ENCODE measurements around the gene LIPT2.

Gene LIPT2

DNA sequence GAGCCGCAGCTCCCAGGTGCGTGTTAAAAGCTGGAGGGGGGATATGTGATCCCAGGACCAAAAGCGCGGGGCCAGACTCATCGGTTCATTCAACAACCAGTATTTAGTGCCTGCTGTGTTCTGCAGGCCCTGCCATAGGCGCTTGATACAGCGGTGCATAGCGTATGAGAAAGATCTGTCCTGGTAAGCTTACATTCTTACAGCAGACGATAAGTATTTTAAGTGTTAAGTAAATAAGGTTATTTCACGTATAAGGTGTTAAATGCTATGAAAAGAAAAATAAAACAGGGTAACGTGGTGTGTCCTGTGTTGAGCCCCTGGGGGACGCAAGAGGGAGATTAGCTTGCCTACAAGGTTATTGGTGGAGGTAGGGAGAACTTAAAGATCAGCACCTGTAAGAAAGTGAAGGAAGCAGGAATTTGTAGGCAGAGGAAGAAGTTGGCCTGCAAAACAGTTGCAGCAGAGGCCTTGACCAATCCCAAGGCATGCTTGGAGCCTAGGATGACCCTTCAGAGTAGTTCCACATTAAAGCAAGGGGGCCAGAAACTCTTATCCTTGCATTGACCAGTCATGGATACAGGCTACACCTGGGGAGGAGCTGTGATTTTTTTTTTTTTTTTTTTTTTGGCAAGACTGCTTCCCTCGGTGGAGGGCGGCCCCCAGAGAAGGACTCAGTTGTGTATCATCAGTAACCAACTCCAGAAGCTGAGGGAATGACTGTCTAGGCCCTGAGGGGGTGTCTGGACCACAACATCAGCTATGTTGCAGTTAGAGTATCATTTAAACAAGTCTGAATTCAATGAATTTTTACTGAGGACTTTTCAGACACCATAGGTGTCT, 487 bp upstream of the LIPT2 start:
- DNase-seq: peak; percentile 94

DNA sequence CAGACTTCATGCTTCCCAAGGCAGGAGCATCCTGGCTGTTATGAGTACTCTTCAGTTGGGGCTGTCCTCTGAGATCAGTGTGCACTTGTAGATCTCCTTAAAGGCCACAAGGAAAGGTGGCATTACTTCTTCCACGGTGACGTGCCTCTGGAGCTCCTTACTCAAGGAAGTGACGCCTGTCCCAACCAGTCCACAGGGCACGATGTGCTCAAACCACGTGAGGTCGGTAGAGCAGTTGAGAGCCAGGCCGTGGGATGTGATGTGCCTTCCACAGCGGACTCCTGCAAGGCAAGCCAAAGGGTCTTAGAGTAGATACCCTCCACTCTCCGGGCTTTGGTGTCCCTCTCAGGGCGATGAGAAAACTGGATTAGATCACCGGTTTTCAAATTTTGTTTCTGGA, 1.4 kb downstream of the LIPT2 start:
- DNase-seq: no peak

DNA sequence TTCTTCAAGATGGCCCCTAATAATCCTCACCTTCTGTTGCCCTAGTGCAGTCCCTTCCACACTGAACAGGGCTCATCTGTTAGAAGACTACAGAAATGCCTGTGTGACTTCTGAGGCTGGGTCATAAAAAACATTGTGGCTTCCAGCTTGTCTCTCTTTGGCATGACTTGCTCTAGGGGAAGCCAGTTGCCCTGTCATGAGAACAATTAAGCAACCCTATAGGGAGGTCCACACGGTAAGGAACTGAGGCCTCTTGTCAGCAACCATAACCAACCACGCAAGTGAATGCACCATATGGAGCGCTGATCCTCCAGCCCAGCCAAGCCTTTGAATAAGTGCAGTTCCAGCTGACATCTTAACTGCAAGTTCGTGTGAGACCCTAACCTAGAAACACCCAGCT, 2.6 kb downstream of the LIPT2 start:
- DNase-seq: no peak

DNA sequence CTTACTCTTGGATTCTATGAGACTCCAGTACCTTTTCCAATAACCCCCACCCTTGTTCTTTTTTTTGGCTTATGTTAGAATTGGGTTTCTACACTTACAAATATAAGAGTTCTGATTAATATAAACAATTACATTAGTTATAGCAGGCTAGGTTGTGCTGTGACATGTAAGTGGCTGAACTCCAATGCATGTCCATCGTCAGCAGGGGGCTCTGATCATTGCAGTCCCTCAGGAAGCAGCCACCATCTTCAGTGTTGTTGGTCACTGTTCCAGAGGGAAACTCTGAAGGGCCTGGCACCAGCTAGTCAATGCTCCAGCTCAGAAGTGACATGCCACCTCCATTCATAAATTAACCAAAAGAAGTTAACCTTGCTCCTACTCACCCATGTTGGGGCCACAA, 5.6 kb downstream of the LIPT2 start:
- peak; percentile 21 for DNase-seq

DNA sequence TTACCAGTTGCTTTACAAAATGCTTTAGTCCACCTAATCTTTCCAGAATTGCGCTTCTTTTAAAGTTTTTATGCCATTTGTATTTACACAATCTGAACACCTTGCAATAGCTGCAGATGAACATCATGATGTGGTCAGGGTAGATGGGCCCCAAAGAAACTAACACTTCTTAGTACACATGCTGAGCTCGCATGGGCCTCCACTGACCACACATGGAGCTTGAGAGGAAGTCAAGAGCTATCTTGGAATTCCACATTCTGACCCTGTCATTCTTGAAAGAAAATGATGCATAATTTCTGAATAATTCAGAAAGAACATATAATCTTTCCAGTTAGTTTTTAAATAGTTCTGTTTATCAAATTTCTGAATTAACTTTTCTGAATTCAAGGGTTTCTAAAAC, 7.7 kb downstream of the LIPT2 start:
- no peak for DNase-seq

DNA sequence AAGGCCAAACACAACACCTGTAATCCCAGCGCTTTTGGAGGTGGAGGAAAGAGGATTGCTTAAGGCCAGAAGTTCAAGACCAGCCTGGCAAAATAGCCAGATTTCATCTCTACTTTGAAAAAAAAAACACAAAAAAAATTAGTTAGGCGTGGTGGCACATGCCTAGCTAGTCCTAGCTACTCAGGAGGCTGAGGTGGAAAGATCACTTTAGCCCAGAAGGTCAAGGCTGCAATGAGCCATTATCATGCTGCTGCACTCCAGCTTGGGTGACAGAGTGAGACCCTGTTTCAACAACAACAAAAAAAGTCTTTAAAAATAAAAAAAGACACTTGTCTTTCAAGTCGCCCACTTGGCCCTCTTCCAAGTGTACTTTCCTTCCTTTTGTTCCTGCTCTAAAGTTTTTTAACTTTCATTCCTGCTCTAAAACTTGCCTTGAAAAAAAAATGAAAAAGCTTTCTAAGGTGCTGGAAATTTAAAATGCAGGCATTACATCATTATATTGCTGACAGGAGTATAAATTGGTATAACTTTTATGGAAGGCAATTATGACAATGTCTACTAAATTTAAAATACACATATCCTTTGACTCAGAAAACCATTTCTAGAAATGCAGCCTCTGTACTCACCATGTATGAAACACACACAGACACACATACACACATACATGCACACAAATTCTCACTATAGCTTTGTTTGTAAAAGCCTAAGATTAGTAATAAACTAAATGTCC, 12.7 kb downstream of the LIPT2 start:
- no peak for DNase-seq

DNA sequence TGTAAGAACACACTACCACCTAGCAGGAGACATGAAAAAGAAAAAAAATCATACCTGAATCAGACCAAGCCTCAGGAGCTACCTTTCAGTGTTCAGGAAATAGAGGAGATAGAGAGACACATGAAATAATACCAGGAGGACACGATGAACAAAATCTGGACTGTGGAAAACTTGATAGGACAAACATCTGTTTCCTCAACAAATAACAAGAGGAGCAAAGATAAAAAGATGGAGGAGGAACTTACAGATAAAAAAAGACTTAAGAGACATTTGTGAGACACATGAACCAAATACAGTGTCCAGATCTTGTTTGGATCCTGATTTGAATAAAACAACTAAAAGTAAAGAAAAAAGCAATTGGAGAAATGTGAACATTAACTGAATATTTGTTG, 13.8 kb downstream of the LIPT2 start:
- no peak for DNase-seq

DNA sequence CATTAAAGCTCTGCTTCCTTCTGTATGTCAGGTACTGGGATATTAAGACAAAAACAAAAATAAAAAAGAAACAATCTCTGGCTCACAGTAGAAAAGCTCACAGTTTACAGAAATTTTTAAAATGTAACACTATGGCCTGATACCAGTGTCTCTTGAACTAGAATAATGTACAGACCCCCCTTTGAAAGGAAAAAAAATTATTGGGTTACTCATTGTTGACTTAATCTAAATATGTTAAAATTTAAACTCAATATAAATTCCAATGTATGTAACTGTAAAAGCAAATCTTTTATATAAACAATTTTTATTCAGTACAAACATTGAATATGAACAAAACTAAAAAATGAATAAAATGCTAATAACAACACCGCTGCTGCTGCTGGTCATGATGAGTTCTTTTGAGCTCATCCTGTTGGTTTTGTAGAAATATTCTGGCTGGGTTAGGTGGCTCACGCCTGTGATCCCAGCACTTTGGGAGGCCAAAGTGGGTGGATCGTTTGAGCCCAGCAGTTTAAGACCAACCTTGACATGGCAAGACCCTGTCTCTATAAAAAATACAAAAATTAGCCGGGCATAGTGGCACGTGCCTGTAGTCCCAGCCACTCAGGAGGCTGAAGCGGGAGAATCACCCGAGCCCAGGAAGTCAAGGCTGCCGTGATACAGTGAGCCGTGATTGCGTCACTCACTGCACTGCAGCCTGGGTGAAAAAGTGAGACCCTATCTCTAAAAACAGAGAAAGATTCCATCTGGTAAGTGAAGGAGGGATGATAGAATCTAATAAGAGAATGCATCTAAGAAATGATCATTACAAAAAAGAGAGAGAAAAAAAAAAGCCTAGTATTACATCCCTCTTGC, 14.4 kb downstream of the LIPT2 start:
- no peak for DNase-seq

DNA sequence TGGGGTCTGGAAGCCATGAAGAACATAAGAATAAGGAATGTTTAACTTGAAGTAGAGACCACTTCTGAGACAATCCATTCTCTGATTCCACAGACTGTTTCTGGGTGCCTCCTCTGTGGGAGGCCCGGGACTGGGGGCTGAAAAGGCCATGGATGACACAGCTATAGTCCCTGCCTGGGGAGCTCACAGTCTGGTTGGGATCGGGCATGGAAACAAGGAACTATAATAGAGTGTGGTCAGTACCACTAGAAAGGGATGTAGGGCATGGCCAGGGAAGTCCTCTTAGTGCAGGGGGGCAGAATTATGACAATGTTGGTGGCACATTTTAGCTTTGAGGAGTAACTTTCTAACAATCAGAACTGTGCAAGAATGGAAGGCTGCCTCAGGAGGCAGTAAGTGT, 17.0 kb downstream of the LIPT2 start:
- no peak for DNase-seq

DNA sequence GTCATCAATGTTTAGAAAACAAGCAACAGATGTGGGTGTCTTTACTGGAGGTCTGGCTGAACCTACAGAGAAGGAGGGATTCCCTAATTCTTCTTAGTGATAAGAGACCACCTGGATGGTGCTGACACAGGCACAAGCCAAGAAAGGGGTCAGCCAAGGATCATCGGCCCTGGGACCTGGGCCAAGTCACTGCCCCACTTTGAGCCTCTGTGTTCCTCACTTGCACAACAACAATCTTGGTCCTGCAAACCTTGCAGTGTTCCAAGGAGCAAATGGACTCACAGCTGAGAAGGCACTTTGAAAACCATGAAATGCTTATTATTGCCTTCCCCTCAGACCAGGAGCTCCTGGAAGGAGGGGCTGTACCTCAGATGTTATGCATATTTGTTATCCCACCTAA, 19.2 kb downstream of the LIPT2 start:
- DNase-seq: no peak

DNA sequence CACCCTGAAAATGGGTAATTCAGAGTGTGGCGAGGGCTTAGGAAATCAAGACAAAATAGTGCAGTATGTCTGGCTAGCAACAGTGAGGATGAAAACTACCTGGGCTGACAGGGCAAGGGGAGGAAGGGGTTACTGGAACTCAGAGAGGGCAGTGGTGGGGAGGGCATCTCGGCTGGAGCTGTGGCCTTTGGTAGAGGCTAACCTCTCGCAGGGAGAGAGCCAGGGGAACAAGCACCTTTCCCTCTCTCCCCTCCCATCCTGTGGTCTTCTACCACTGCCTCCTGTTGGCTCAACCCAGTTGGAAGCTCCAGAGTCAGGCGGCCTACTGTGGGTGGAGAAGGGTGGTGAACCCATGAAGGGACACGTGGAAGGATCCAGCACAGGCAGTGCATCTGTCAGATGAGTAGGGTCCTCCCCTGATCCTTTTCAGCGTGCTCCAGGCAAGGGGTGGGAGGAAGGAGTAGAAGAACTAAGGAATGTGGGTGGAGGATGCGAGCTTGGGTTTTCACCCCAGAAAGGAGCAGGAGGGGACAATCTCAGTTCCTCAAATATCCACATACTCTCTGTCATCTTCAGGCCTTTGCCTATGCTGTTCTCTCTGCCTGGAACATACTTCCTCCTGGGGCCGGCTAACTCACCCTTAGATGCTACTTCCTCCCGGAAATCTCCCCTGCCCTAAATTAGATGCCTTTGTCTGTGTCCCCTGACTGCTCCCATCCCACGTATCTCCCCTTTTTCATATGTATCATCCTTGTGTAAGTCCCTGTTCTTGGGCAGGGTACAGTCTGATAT, 19.9 kb downstream of the LIPT2 start:
- no peak for DNase-seq

DNA sequence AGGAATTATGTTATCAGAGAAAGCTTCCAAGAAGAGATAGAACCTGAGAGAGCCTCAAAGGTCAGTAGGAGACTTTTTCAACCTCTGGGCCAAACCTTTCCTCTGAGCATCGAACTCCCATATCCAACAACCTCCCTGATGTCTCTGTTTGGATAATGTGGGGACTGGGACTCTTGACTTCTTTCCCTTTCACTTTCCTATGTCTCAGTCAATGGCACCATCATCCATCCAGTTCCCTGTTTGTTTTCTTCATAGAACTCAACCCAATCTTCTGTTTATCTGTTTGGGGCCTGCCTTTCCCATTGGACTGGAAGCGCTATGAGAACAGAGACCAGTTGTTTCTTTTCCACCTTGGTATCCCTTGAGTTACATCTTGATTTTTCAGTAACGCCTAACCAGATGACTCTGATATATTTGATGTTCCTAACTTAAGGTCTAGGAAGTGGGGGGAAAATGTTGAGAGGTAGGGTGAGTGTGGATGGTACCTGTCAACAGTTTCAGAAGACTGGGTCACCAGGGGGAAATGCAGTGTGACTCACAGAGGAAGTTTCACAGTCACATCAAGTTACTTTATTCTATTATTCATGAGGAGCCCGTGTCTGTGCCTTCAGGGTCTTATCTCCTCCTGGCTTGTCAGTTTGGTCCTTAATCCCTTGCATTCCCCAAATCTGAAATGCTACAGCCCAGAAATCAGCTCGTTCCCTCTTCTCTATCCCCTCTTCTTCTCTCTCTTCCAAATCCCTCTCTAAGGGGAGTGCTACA, 21.7 kb downstream of the LIPT2 start:
- DNase-seq: no peak

DNA sequence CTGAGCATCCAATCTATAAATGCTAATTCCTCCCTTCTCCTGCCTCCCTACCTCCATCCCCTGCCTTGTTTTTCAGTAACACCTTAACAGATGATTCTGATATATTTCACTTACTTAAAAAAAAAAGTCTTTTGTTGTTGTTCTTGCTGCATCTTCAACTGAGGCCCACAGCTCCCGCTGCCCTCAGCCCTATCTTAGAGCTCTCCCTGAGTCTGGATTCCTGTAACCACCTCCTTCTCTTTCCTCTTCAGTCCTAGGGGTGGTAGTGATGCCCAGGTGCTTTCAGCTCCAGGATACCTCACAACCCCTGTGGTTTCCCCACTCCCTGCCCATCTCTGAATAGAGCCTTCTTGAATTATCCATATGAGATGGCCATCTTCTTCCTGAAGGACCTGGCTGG, 22.5 kb downstream of the LIPT2 start:
- no peak for DNase-seq

DNA sequence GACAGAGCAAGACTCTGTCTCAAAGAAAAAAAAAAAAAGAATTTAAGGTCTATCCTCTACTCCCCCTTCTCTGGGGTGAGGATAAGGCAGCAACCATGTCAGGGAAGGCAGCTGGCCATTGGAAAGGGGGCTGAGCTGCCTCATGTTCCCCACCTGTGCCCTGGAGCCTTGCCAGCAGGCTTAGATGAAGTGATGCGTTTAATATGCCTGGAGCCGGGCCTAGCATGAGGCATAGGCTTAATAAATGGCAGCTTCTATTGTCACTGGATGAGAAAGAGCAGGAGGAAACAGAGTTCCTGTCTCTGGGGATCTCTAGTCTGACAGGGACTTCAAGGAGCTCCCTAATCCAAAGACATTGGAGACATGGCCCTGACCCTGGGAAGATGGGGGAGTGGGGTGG, 23.0 kb downstream of the LIPT2 start:
- no peak for DNase-seq

DNA sequence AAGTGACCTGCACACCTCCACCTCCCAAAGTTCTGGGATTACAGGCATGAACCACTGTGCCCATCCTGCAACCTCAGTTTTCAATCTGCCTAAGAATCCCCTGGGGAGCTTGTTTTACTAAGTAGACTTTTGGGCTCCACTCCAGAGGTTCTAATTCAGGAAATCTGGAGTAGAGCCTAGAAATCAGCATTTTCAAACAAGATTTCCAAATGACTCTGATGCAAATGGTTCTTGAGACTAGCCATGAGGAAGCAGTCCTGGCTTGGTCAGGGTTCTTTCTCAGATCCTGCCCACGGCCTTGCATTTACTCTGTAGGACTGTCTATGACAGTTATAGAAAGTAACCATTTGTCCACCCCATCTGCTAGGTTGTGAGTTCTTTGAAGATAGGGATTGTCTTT, 24.6 kb downstream of the LIPT2 start:
- no peak for DNase-seq

DNA sequence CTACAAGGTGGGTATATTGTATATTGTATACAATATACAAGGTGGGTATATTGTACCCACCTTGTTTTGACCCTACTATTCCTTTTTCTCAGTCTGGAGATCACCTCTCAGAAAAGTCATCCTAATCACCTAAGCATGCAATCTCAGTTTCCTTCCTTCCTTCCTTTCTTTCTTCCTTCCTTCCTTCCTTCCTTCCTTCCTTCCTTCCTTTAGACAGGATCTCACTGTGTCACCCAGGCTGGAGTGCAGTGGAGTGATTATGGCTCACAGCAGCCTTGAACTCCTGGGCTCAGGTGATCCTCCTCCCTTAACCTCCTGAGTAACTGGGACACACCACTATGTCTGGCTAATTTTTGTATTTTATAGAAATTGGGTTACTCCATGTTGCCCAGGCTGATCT, 25.0 kb downstream of the LIPT2 start:
- DNase-seq: no peak

DNA sequence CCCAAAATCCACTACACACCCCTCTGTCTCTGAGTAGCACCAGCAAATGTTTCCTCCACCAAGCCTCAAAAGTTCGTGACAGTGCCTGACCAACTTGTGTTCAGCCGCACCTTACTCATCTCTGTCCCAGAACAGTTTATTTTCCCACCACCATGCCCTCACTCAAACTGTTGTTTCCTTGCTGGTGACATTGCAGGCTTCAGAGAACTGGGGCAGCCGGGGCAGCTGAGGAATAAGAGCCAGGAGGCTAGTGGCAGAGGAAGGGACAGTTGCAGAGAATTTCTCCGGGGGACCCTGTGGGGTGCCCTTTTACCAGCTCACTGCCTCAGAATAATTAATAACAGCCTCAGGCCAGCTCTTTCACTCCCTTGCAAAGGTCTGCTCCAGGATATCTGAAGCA, 25.5 kb downstream of the LIPT2 start:
- DNase-seq: no peak

DNA sequence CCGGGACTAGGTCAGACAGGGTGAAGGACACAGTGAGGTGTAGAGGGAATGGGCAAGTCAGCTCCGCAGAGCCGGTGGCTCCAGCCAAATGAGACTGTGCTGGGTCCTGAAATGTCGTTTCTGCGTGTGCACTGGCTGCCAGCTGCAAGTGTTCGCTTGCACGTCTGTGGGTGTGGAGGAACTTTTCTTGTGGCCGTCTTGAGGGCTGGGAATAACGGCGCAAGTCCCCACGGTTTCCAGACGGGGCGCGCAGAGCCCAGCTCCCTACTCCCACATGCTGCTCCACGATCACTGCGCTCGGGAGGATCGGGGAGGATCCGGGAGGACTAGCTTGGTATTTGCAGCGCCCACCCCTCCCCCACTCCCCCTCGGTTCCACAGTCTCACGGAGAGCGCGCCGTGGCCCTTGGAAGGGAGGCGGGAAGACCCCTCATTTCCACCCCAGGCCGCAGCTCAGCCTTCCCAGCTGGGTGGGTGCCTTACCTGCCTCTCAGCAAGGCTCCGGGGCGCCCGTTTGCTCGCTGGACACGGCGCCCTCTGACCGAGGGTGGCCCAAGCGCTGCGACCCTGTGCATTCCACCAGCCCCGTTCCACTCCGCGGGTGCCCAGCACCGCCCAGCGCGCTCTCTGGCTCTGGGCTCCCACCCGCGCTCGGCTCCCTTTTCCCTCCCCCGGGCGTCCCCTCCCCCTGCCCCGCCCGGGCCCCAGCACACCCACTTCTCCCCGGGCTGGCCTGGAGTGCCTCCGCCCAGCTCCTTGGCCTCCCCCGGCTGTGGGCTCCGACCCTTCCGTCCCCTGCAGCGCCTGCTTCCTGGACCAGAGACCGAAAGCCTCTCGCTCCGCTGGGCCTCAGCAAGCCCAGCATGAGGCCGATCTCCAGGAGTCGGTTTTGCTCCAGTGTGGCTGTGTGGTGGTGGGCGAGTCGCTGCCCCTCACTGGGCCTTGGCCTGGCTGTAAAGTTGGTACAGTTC, 26.3 kb downstream of the LIPT2 start, which contains the start of gene KCNE3:
Gene KCNE3 (minus strand): TSS at position 634 of the 970 bp plus-strand sequence. CDS start 9,986 bp downstream, outside the sequence.
- DNase-seq: peak; percentile 23

DNA sequence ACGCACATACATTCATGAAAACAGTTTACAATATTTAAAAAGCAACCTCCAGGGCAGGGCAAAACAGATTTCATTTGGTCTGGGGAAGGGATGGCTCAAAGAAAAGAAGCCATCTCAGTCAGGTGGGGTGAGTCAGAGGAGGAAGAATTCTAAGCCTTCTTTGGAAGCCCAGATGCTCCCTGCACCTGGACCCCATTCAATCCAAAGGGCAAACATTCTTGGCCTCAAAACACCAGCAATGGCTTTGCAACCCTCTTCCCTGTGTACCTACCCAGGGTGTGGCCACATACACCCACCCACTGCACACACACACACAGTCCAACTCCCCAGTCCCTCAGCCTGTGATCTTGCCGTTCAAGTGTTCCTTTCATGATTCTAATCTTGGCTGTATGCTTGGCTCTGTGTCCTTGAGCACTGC, 28.2 kb downstream of the LIPT2 start:
- DNase-seq: peak; percentile 11

DNA sequence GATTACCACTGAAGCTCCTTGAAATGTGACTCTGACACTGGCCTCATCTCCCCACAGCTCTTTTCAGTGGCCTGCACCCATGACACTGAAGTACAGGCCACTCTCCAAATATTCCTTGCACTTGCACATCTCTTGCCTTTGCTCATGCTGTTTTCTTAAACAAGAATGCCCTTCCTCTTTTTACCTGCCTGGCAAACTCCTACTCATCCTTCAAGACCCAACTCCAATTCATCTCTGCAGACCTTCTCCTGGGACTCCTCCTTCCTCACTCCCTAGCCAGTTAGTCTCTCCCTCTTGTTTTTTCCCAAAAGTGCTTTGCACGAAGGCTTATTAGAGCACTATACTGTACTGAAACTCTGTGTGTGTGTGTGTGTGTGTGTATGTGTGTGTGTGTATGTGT, 28.8 kb downstream of the LIPT2 start:
- no peak for DNase-seq

DNA sequence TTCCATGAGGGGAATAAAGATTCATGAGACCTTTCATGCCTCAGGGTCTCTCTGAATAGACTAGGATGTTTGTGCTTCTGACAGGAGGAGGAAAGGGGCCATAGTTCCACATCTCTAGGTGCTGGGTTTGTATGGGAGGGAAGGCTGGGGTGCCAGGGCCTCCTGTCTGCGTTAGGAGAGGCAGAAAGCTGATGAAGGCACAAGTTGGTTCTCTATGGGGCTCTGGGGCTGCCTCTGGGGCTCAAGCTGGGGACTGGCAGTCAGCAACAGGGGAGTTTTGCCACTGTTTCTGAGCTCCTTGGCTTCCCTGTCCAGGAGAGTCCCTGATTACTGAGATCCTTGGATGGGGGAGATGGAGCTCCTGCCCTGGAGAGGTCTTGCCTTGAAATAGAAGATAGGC, 30.3 kb downstream of the LIPT2 start:
- no peak for DNase-seq

All from NCI-H146 (cell line).